OCI-LY3 (cell line): ENCODE results near the gene LRRN4CL.

Source experiments
- CTCF ChIP-seq: fragments of 200-600, 300-600 bp; sonication (generic); IDR thresholded peaks from 2 replicates; pipeline ENCODE4 v1.5.1; 2014; ENCODE audit warnings: antibody characterized with exemption, low read length, low read depth
- EZH2phosphoT487 ChIP-seq: fragments of 200-600 bp; shearing (Covaris generic); IDR thresholded peaks from 2 replicates; pipeline ENCODE4 v1.6.1; 2018; ENCODE audit warnings: antibody characterized with exemption, mixed run types, low read depth

GRCh38 chr11:62654297-62654696, 35.0 kb downstream of the LRRN4CL start:
- TF ChIP-seq CTCF (no peak), EZH2phosphoT487 (no peak)
